HEK293 (cell line): ENCODE results near the gene TBC1D8.

Source experiments
- ATF2 ChIP-seq: fragments of 450-650 bp; formaldehyde crosslinking; IDR thresholded peaks from 2 replicates; pipeline ENCODE4 v1.5.1; 2016; ENCODE audit warnings: missing biosample characterization, missing genetic modification characterization, low read depth
- CTCF ChIP-seq: fragments of 450-650 bp; formaldehyde crosslinking; IDR thresholded peaks from 2 replicates; pipeline ENCODE4 v1.5.1; 2016; ENCODE audit warnings: missing biosample characterization, missing genetic modification characterization
- PATZ1 ChIP-seq: fragments of 450-650 bp; formaldehyde crosslinking; IDR thresholded peaks from 2 replicates; pipeline ENCODE4 v1.5.1; 2016; ENCODE audit warnings: missing biosample characterization, missing genetic modification characterization
- PRDM1 ChIP-seq: fragments of 450-650 bp; formaldehyde crosslinking; IDR thresholded peaks from 2 replicates; pipeline ENCODE4; 2016; ENCODE audit warnings: missing biosample characterization, missing genetic modification characterization
- PRDM10 ChIP-seq: fragments of 450-650 bp; formaldehyde crosslinking; IDR thresholded peaks from 2 replicates; pipeline ENCODE4 v1.5.1; 2016; ENCODE audit warnings: missing biosample characterization, missing genetic modification characterization
- RBAK ChIP-seq: fragments of 450-650 bp; formaldehyde crosslinking; IDR thresholded peaks from 2 replicates; pipeline ENCODE4 v1.5.1; 2016; ENCODE audit warnings: missing biosample characterization, missing genetic modification characterization
- TCF7L2 ChIP-seq: IDR thresholded peaks from 2 replicates; pipeline ENCODE4 v1.6.1; 2011; ENCODE audit warnings: low read depth, mild to moderate bottlenecking, inconsistent platforms, low read length, moderate library complexity, borderline replicate concordance
- YY1 ChIP-seq: fragments of 450-650 bp; formaldehyde crosslinking; IDR thresholded peaks from 2 replicates; pipeline ENCODE4 v1.5.1; 2018; ENCODE audit warnings: missing biosample characterization, missing genetic modification characterization
- ZNF175 ChIP-seq: fragments of 450-650 bp; formaldehyde crosslinking; IDR thresholded peaks from 2 replicates; pipeline ENCODE4 v1.5.1; 2016; ENCODE audit warnings: missing biosample characterization, missing genetic modification characterization
- ZNF600 ChIP-seq: fragments of 450-650 bp; formaldehyde crosslinking; IDR thresholded peaks from 2 replicates; pipeline ENCODE4 v1.5.1; 2016; ENCODE audit warnings: missing biosample characterization, missing genetic modification characterization
- ZNF692 ChIP-seq: fragments of 450-650 bp; formaldehyde crosslinking; IDR thresholded peaks from 2 replicates; pipeline ENCODE4 v1.5.1; 2016; ENCODE audit warnings: missing biosample characterization, missing genetic modification characterization

GRCh38 chr2:101040072-101040471 lies 111.1 kb downstream of the TBC1D8 start:
- TF ChIP-seq CTCF (tag by site-specific recombination) (no peak), PRDM1 (tag by site-specific recombination) (no peak), YY1 (no peak), ZNF600 (tag by site-specific recombination) (no peak), PRDM10 (tag by site-specific recombination) (no peak), ZNF692 (tag by site-specific recombination) (no peak), ZNF175 (tag by site-specific recombination) (no peak), PATZ1 (tag by site-specific recombination) (no peak), RBAK (tag by site-specific recombination) (no peak), ATF2 (tag by site-specific recombination) (no peak), TCF7L2 (no peak)
